Body of pancreas (tissue), 4 donors: ENCODE results near the gene ARHGAP24.

ENCODE experiments used
- POLR2A ChIP-seq, 3 donors: fragments of 450-650 bp; IDR thresholded peaks; one replicate each; pipeline ENCODE4 v1.6.1; 2016; ENCODE audit warnings: antibody characterized with exemption in 3 of 3, mild to moderate bottlenecking in 2 of 3
- TF ChIP-seq, protein P1 (sequence below), 7 experiments: fragments of 450-650 bp in 4 of 7; fragments of 200-600 bp in 3 of 7; sonication (generic) in 3 of 7; IDR thresholded peaks; one replicate each; pipeline ENCODE4 v1.5.1; 2016 to 2019; ENCODE audit warnings: antibody characterized with exemption in 7 of 7

DNA sequence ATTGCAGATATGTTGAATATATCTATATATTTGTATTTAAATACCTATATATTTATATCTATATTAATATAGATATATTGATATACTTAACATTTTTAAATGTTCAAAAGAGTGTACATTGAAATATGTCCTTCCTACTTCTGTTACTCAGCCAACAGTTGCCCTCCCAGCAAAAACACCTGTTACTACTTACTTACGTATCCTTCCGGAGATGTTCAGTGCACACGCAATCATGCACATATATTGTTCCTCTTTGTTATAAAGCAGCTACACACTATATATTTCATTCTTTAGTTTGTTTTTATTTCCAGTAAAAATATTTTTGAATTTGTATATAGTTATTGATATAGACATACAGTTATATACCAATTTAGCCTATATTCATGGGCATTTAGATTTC is 142.3 kb downstream of the ARHGAP24 start:
- TF ChIP-seq, protein P1, sequence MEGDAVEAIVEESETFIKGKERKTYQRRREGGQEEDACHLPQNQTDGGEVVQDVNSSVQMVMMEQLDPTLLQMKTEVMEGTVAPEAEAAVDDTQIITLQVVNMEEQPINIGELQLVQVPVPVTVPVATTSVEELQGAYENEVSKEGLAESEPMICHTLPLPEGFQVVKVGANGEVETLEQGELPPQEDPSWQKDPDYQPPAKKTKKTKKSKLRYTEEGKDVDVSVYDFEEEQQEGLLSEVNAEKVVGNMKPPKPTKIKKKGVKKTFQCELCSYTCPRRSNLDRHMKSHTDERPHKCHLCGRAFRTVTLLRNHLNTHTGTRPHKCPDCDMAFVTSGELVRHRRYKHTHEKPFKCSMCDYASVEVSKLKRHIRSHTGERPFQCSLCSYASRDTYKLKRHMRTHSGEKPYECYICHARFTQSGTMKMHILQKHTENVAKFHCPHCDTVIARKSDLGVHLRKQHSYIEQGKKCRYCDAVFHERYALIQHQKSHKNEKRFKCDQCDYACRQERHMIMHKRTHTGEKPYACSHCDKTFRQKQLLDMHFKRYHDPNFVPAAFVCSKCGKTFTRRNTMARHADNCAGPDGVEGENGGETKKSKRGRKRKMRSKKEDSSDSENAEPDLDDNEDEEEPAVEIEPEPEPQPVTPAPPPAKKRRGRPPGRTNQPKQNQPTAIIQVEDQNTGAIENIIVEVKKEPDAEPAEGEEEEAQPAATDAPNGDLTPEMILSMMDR (IDR thresholded peaks at IDR 0.05): no peak
- no peak for TF ChIP-seq POLR2A (IDR thresholded peaks at IDR 0.05)
